SK-N-SH (cell line): ENCODE data around the gene KCNQ2. TPM values are rescaled to one million over a fixed set of nuclear protein-coding genes. Genes with fewer than 3 reads are reported as not detected.
A peak's percentile ranks its signal among the peaks of the same experiment; 100 is the strongest.

Experiments used
- CTCF ChIA-PET: fragments of 300-600, 350-600 bp; formaldehyde crosslinking; extraction: SDS; loops from one replicate; lab custom pipeline; 2021; lab: Yijun Ruan, JAX
- POLR2A ChIA-PET: fragments of 350-600 bp; sonication (Branson Sonifier 250); formaldehyde crosslinking; extraction: SDS; loops from one replicate; lab custom pipeline; 2020; ENCODE audit warnings: antibody characterized with exemption, inconsistent platforms; lab: Yijun Ruan, JAX
- DNase-seq: peaks from one replicate; pipeline ENCODE4 v3.0.0; 2012
- H2AFZ ChIP-seq: fragments of 200-600 bp; sonication (generic); 2 replicates; pipeline ENCODE4 v1.8.1; 2016; ENCODE audit warnings: antibody characterized with exemption, mild to moderate bottlenecking, low read depth
- H3F3A ChIP-seq: fragments of 200-600 bp; sonication (generic); replicated peaks from 2 replicates; pipeline ENCODE3; 2016; ENCODE audit warnings: antibody characterized with exemption, mild to moderate bottlenecking; ENCODE audit not compliant: insufficient read depth
- H3K27ac ChIP-seq, 2 experiments: fragments of 200-500 bp in 1 of 2; fragments of 200-600 bp in 1 of 2; sonication (Bioruptor generic) in 1 of 2; sonication (generic), shearing (Covaris generic) in 1 of 2; 2 replicates each; pipeline versions ENCODE4 v1.5.1 to v1.6.1; 2014 to 2016; ENCODE audit warnings: low read depth in 2 of 2, inconsistent platforms in 1 of 2, low read length in 1 of 2, mild to moderate bottlenecking in 1 of 2, mixed read lengths in 1 of 2
- H3K27me3 ChIP-seq: fragments of 200-600 bp; sonication (generic), shearing (Covaris generic); 2 replicates; pipeline ENCODE4 v1.6.1; 2016; ENCODE audit warnings: mixed run types; ENCODE audit not compliant: insufficient read depth
- H3K36me3 ChIP-seq, 2 experiments: fragments of 200-500 bp in 1 of 2; fragments of 200-600 bp in 1 of 2; sonication (Bioruptor generic) in 1 of 2; sonication (generic) in 1 of 2; replicated peaks in 1 of 2; 2 replicates each; pipeline versions ENCODE3 to v1.5.1; 2014 to 2016; ENCODE audit warnings: low read length in 1 of 2, mild to moderate bottlenecking in 1 of 2; ENCODE audit not compliant: insufficient read depth in 2 of 2, control insufficient read depth in 1 of 2
- H3K4me1 ChIP-seq, 2 experiments: fragments of 200-500 bp in 1 of 2; fragments of 200-600 bp in 1 of 2; sonication (Bioruptor generic) in 1 of 2; sonication (generic), shearing (Covaris generic) in 1 of 2; 2 replicates each; pipeline versions ENCODE4 v1.5.1 to v1.6.1; 2014 to 2016; ENCODE audit warnings: low read depth in 1 of 2, low read length in 1 of 2, mixed run types in 1 of 2; ENCODE audit not compliant: insufficient read depth in 2 of 2, control insufficient read depth in 1 of 2
- H3K4me2 ChIP-seq: fragments of 200-600 bp; sonication (generic), shearing (Covaris generic); 2 replicates; pipeline ENCODE4 v1.6.1; 2017; ENCODE audit warnings: mixed run types
- H3K4me3 ChIP-seq, 2 experiments: fragments of 200-500 bp in 1 of 2; fragments of 200-600 bp in 1 of 2; sonication (Bioruptor generic) in 1 of 2; sonication (generic), shearing (Covaris generic) in 1 of 2; 2 replicates each; pipeline versions ENCODE4 v1.5.1 to v1.8.1; 2014 to 2016; ENCODE audit warnings: low read depth in 2 of 2, inconsistent platforms in 1 of 2, low read length in 1 of 2, mild to moderate bottlenecking in 1 of 2, mixed read lengths in 1 of 2, moderate library complexity in 1 of 2
- H3K79me2 ChIP-seq: fragments of 200-600 bp; sonication (generic); 2 replicates; pipeline ENCODE4 v1.8.1; 2017; ENCODE audit warnings: mild to moderate bottlenecking; ENCODE audit not compliant: insufficient read depth
- H3K9ac ChIP-seq: fragments of 200-600 bp; sonication (generic); 2 replicates; pipeline ENCODE4 v1.6.1; 2017; ENCODE audit warnings: mixed run types
- H3K9me2 ChIP-seq: fragments of 200-600 bp; sonication (generic); 2 replicates; pipeline ENCODE4 v1.6.1; 2017; ENCODE audit warnings: mixed run types
- H3K9me3 ChIP-seq: fragments of 200-600 bp; sonication (generic); 2 replicates; pipeline ENCODE4 v1.6.1; 2017; ENCODE audit warnings: mixed run types, mild to moderate bottlenecking, moderate library complexity
- H4K20me1 ChIP-seq: fragments of 200-600 bp; sonication (generic); 2 replicates; pipeline ENCODE4 v1.6.1; 2017; ENCODE audit warnings: mild to moderate bottlenecking, mixed run types; ENCODE audit not compliant: insufficient read depth
- CHD2 ChIP-seq: fragments of 150-350 bp; IDR thresholded peaks from 2 replicates; pipeline ENCODE4 v1.6.1; 2018; ENCODE audit warnings: low read length; ENCODE audit not compliant: partially characterized antibody
- CTCF ChIP-seq: fragments of 200-600 bp; sonication (generic); IDR thresholded peaks from 2 replicates; pipeline ENCODE4 v1.6.1; 2017; ENCODE audit warnings: antibody characterized with exemption, mild to moderate bottlenecking, moderate library complexity
- EP300 ChIP-seq, 2 experiments: IDR thresholded peaks; 2 replicates each; pipeline versions ENCODE4 v1.4.0 to v1.6.1; 2012; ENCODE audit warnings: borderline replicate concordance in 1 of 2, low read depth in 1 of 2, low read length in 1 of 2
- FOXM1 ChIP-seq: IDR thresholded peaks from 2 replicates; pipeline ENCODE4 v1.4.0; 2012; ENCODE audit warnings: low read depth, mild to moderate bottlenecking
- IRF3 ChIP-seq: fragments of 150-350 bp; IDR thresholded peaks from 2 replicates; pipeline ENCODE4 v1.6.1; 2016; ENCODE audit warnings: mild to moderate bottlenecking, low read depth, low read length
- MAX ChIP-seq: IDR thresholded peaks from 2 replicates; pipeline ENCODE4 v1.4.0; 2012; ENCODE audit warnings: low read depth
- MXI1 ChIP-seq: IDR thresholded peaks from 2 replicates; pipeline ENCODE4 v1.6.1; 2012; ENCODE audit warnings: mild to moderate bottlenecking, low read depth, low read length, improper control_type of control experiment
- NRF1 ChIP-seq: IDR thresholded peaks from 2 replicates; pipeline ENCODE4 v1.6.1; 2012; ENCODE audit warnings: low read depth, mild to moderate bottlenecking, low read length
- RAD21 ChIP-seq: IDR thresholded peaks from 2 replicates; pipeline ENCODE4 v1.6.1; 2012; ENCODE audit warnings: mild to moderate bottlenecking, low read length
- RFX5 ChIP-seq: IDR thresholded peaks from 2 replicates; pipeline ENCODE4 v1.6.1; 2012; ENCODE audit warnings: mild to moderate bottlenecking, improper control_type of control experiment, low read length
- RXRA ChIP-seq: IDR thresholded peaks from 2 replicates; pipeline ENCODE4 v1.4.0; 2012; ENCODE audit warnings: low read depth, mild to moderate bottlenecking, borderline replicate concordance
- SMC3 ChIP-seq: IDR thresholded peaks from 2 replicates; pipeline ENCODE4 v1.6.1; 2012; ENCODE audit warnings: low read depth, low read length, improper control_type of control experiment
- TCF12 ChIP-seq: IDR thresholded peaks from 2 replicates; pipeline ENCODE4 v1.4.0; 2012
- TEAD4 ChIP-seq: IDR thresholded peaks from 2 replicates; pipeline ENCODE4 v1.4.0; 2012; ENCODE audit warnings: mild to moderate bottlenecking, borderline replicate concordance; ENCODE audit not compliant: insufficient read depth
- USF2 ChIP-seq: fragments of 150-350 bp; IDR thresholded peaks from 2 replicates; pipeline ENCODE4 v1.6.1; 2017; ENCODE audit warnings: antibody characterized with exemption, low read length, low read depth, borderline replicate concordance
- ZBTB33 ChIP-seq: IDR thresholded peaks from 2 replicates; pipeline ENCODE4 v1.4.0; 2012; ENCODE audit warnings: low read depth, borderline replicate concordance
- WGBS: methylation state at CpG from one replicate; pipeline ENCODE4 v1.1.6; 2017; ENCODE audit warnings: low lambda C conversion rate; 5-methylcytosine and 5-hydroxymethylcytosine counted together
- polyA plus RNA-seq, 3 experiments: library from polyadenylated mRNA; depleted of rRNA; stranded (reverse); fragments of >200 nt; gene quantifications; 2 replicates each; pipeline ENCODE4 v1.2.3, GENCODE V29; 2012

The KCNQ2 gene
- polyA plus RNA-seq, 1 of the 3 experiments (the other 2 are of a cell fraction), result 3.9 TPM

GRCh38 chr20:63435552-63435951 lies 36.9 kb downstream of the KCNQ2 start:
- no peak overlapping the region for H3K4me3 ChIP-seq
- WGBS, result 64% methylated on average over 8 of the region's 9 CpGs
- H3K79me2 ChIP-seq, result no peaks in the 10 kb centered on the region
- ChIA-PET POLR2A (no interaction called here), CTCF (interaction anchor here (0.7 to 2.0 kb wide), 5 partner anchors 10 to 189 kb away, joined by 3 to 7 read pairs (median 4); no protein-coding TSS in a partner anchor)
- no peak overlapping the region for H3K4me2 ChIP-seq
- TF ChIP-seq IRF3 (no peak), RAD21 (no peak), EP300 (IDR thresholded peaks at IDR 0.05; ENCODE audit: borderline replicate concordance in 1 of 2, low read depth in 1 of 2, low read length in 1 of 2) (no peak), TCF12 (no peak), FOXM1 (no peak), RFX5 (no peak), CTCF (no peak), TEAD4 (no peak), MAX (no peak), CHD2 (no peak), MXI1 (no peak)
- no peaks in the 10 kb centered on the region for H3F3A ChIP-seq
- peaks cover 0 to 11% of the 10 kb centered on the region in 2 experiments; a peak in 1 of 4 replicates for H3K4me1 ChIP-seq
- no peaks in the 10 kb centered on the region for H3K27me3 ChIP-seq
- H4K20me1 ChIP-seq, result no peaks in the 10 kb centered on the region
- H3K36me3 ChIP-seq, result no peaks in the 10 kb centered on the region
- no peak for DNase-seq
- H3K9me2 ChIP-seq, result no peaks in the 10 kb centered on the region
- H3K9me3 ChIP-seq, result no peaks in the 10 kb centered on the region
- H3K27ac ChIP-seq, result peak overlapping the region in 1 of 2 experiments; percentile 26; a peak in 1 of 4 replicates
- no peak overlapping the region for H3K9ac ChIP-seq
- no peak overlapping the region for H2AFZ ChIP-seq

GRCh38 chr20:63434599-63435378 lies 37.7 kb downstream of the KCNQ2 start:
- Histone ChIP-seq H3K9me3 (no peaks in the 10 kb centered on the region), H3K4me2 (no peak overlapping the region), H3K79me2 (no peaks in the 10 kb centered on the region), H3K9ac (no peak overlapping the region), H3K9me2 (no peaks in the 10 kb centered on the region), H3K4me3 (peak overlapping the region in 1 of 2 experiments; percentile 42; a peak in 1 of 4 replicates), H4K20me1 (no peaks in the 10 kb centered on the region), H3F3A (no peaks in the 10 kb centered on the region), H3K4me1 (peaks cover 0 to 11% of the 10 kb centered on the region in 2 experiments; a peak in 1 of 4 replicates), H2AFZ (no peak overlapping the region), H3K36me3 (no peaks in the 10 kb centered on the region), H3K27ac (peak overlapping the region in 1 of 2 experiments; percentile 22; a peak in 1 of 4 replicates), H3K27me3 (no peaks in the 10 kb centered on the region)
- POLR2A ChIA-PET, result no interaction called here
- CTCF ChIA-PET, result interaction anchor here (0.5 to 2.0 kb wide), 15 partner anchors 9 to 190 kb away, joined by 3 to 10 read pairs (median 3); no protein-coding TSS in a partner anchor
- peak; percentile 89 for DNase-seq
- 53% methylated on average over 33 of the region's 33 CpGs for WGBS
- peak; percentile 47; the same call in 1 of the 2 replicates for TF ChIP-seq SMC3
- no peak for TF ChIP-seq NRF1
- TF ChIP-seq USF2, result peak; percentile 33; the same call in 1 of the 2 replicates
- TF ChIP-seq RAD21, result peak; percentile 79
- no peak for TF ChIP-seq RXRA
- TF ChIP-seq ZBTB33, result no peak
- peak; percentile 75 for TF ChIP-seq CTCF
- TF ChIP-seq TEAD4, result peak; percentile 65
